ENCODE data around the gene MAGIX.
"Not testable (repeated sequence)": the region's sequence is repeated elsewhere in the genome, so short reads cannot be mapped to it uniquely, and the experiment has no call there.

MAGIX gene

GRCh38 chrX:49161632-49162031, 926 bp upstream of the MAGIX start:
- DNase-seq (ENCODE audit: low spot score): no peak

- peak; percentile 85 for DNase-seq (ENCODE audit: low spot score)
Observed at GRCh38 chrX:49163555-49164419, 1.2 kb downstream of the MAGIX start.

- DNase-seq (ENCODE audit: low spot score): no peak
Observed at GRCh38 chrX:49164589-49165360, 2.2 kb downstream of the MAGIX start.

GRCh38 chrX:49165901-49166881, 3.6 kb downstream of the MAGIX start:
- peak; percentile 80 for DNase-seq (ENCODE audit: low spot score)

GRCh38 chrX:49166914-49167739, 4.6 kb downstream of the MAGIX start:
- DNase-seq (ENCODE audit: low spot score): no peak

- no peak for DNase-seq (ENCODE audit: low spot score)
Observed at GRCh38 chrX:49167740-49168108, 5.2 kb downstream of the MAGIX start.

- no peak for DNase-seq (ENCODE audit: low spot score)
Observed at GRCh38 chrX:49171752-49172279, 9.3 kb downstream of the MAGIX start, which contains the start of gene PLP2. Gene PLP2, plus strand, starts transcription at chrX:49171898. Its CDS starts 103 bp downstream, at chrX:49172001.

- DNase-seq (ENCODE audit: low spot score): no peak
Observed at GRCh38 chrX:49172280-49172780, 9.8 kb downstream of the MAGIX start.

GRCh38 chrX:49173544-49173943, 11.0 kb downstream of the MAGIX start:
- not testable (repeated sequence) for DNase-seq (ENCODE audit: low spot score)

GRCh38 chrX:49174723-49175122, 12.2 kb downstream of the MAGIX start:
- DNase-seq (ENCODE audit: low spot score): no peak

- DNase-seq (ENCODE audit: low spot score): no peak
Observed at GRCh38 chrX:49175435-49176274, 13.1 kb downstream of the MAGIX start.

GRCh38 chrX:49176421-49177326, 14.1 kb downstream of the MAGIX start:
- no peak for DNase-seq (ENCODE audit: low spot score)

- no peak for DNase-seq (ENCODE audit: low spot score)
Observed at GRCh38 chrX:49177338-49177833, 14.8 kb downstream of the MAGIX start.

GRCh38 chrX:49177873-49178480, 15.4 kb downstream of the MAGIX start:
- DNase-seq (ENCODE audit: low spot score): no peak

GRCh38 chrX:49178537-49178936, 16.0 kb downstream of the MAGIX start:
- DNase-seq (ENCODE audit: low spot score): no peak

GRCh38 chrX:49179358-49179757, 16.8 kb downstream of the MAGIX start:
- DNase-seq (ENCODE audit: low spot score): no peak

- DNase-seq (ENCODE audit: low spot score): no peak
Observed at GRCh38 chrX:49183701-49184281, 21.2 kb downstream of the MAGIX start.
